WTC11 (cell line): ENCODE measurements around the gene PRKCB. TPM values are rescaled to one million over a fixed set of nuclear protein-coding genes. Genes with fewer than 3 reads are reported as not detected.

ENCODE experiments used
- ATAC-seq: fragments of 200-7000 bp; cut with Tn5 transposase; 2 replicates; pipeline ENCODE4 v1.10.0; 2021; ENCODE audit warnings: mild to moderate bottlenecking, moderate library complexity
- CTCF ChIA-PET: fragments of 300-600 bp; sonication (Branson Sonifier 250); formaldehyde crosslinking; loops from one replicate; lab custom pipeline; 2021; ENCODE audit warnings: antibody characterized with exemption; lab: Charles Lee
- POLR2A ChIA-PET: fragments of 350-600 bp; sonication (Branson Sonifier 250); formaldehyde crosslinking; loops from one replicate; lab custom pipeline; 2021; ENCODE audit warnings: antibody characterized with exemption; lab: Charles Lee
- DNase-seq: peaks from one replicate; pipeline ENCODE4 v3.0.0; 2021; ENCODE audit warnings: low spot score
- H3K27ac Mint-ChIP-seq: 2 replicates; pipeline ENCODE4 v1.8.0; 2021; ENCODE audit warnings: mixed read lengths
- H3K27me3 Mint-ChIP-seq: 2 replicates; pipeline ENCODE4 v1.8.0; 2021; ENCODE audit warnings: low read depth, mild to moderate bottlenecking, moderate library complexity, mixed read lengths
- H3K36me3 Mint-ChIP-seq: 2 replicates; pipeline ENCODE4 v1.8.0; 2021; ENCODE audit warnings: mixed read lengths
- H3K4me1 Mint-ChIP-seq: 2 replicates; pipeline ENCODE4 v1.8.0; 2022; ENCODE audit warnings: mixed read lengths
- H3K4me3 Mint-ChIP-seq: 2 replicates; pipeline ENCODE4 v1.8.0; 2021; ENCODE audit warnings: mild to moderate bottlenecking, moderate library complexity, mixed read lengths
- H3K9me3 Mint-ChIP-seq: 2 replicates; pipeline ENCODE4 v1.8.0; 2021; ENCODE audit warnings: mixed read lengths
- JUN ChIP-seq: sonication (generic); formaldehyde crosslinking; IDR thresholded peaks from 2 replicates; pipeline ENCODE4 v1.8.0; 2023; ENCODE audit warnings: mild to moderate bottlenecking, missing genetic modification reagents
- NFYB ChIP-seq: sonication (generic); formaldehyde crosslinking; conservative IDR thresholded peaks from 2 replicates; pipeline ENCODE4 v1.8.0; 2022; ENCODE audit warnings: low read depth, missing genetic modification reagents
- SMAD4 ChIP-seq: sonication (generic); formaldehyde crosslinking; IDR thresholded peaks from 2 replicates; pipeline ENCODE4 v1.8.0; 2022; ENCODE audit warnings: mild to moderate bottlenecking, missing genetic modification reagents
- total RNA-seq: library from RNA; stranded (reverse); gene quantifications from 3 replicates; pipeline ENCODE4 v1.2.3, GENCODE V29; 2021
- TF ChIP-seq, protein P1 (sequence below): fragments of 200-600 bp; IDR thresholded peaks from 2 replicates; pipeline ENCODE4 v1.8.0; 2022; ENCODE audit warnings: antibody characterized with exemption
- TF ChIP-seq, protein P2 (sequence below): sonication (generic); formaldehyde crosslinking; IDR thresholded peaks from 2 replicates; pipeline ENCODE4 v1.8.1; 2023; ENCODE audit warnings: mild to moderate bottlenecking, missing genetic modification reagents, borderline replicate concordance
- TF ChIP-seq, protein P3 (sequence below): fragments of 250-450 bp; sonication (Bioruptor Pico); IDR thresholded peaks from 2 replicates; pipeline ENCODE4 v1.9.0; 2021; ENCODE audit warnings: mild to moderate bottlenecking, borderline replicate concordance
- TF ChIP-seq, protein P4 (sequence below): sonication (generic); formaldehyde crosslinking; IDR thresholded peaks from 2 replicates; pipeline ENCODE4 v1.8.1; 2023; ENCODE audit warnings: mild to moderate bottlenecking, moderate library complexity, missing genetic modification reagents
- TF ChIP-seq, protein P5 (sequence below): sonication (generic); formaldehyde crosslinking; conservative IDR thresholded peaks from 2 replicates; pipeline ENCODE4 v1.8.1; 2023; ENCODE audit warnings: mild to moderate bottlenecking, low read depth, missing genetic modification reagents, moderate library complexity

PRKCB gene
- total RNA-seq, 1 experiment from 2014 or later: 6.9 TPM

DNA sequence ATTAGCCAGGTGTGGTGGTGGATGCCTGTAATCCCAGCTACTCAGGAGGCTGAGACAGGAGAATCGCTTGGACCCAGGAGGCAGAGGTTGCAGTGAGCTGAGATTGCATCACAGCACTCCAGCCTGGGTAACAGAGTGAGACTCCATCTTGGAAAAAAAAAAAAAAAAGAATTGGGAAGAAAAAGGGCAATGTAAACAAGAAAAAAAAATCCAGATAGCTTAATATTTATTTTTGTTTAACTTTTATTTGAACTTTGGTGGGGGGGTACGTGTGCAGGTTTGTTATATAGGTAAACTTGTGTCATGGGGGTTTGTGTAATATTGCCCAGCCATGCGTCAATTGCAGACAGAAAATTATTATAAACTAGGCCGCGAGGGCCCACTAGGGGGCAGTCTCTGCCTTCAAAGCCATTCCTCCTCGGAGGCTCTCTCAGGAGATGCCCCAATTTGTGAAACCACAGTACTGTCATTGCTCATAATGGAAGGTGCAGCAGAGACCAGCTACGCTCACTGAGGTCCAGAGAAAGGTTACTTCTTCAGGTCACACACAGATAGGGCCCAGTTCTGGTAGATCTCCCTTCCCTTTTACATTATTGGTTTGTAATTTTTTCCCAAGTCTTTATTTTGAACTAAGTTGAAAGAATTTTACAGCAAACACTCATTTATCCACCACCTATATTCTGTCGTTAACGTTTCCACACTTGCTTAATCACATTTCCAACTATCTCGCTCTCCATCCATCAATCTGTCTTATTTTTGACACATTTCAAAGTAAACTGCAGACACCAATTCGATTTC lies 206.2 kb downstream of the PRKCB start:
- POLR2A ChIA-PET: no interaction called here
- TF ChIP-seq, protein P1, sequence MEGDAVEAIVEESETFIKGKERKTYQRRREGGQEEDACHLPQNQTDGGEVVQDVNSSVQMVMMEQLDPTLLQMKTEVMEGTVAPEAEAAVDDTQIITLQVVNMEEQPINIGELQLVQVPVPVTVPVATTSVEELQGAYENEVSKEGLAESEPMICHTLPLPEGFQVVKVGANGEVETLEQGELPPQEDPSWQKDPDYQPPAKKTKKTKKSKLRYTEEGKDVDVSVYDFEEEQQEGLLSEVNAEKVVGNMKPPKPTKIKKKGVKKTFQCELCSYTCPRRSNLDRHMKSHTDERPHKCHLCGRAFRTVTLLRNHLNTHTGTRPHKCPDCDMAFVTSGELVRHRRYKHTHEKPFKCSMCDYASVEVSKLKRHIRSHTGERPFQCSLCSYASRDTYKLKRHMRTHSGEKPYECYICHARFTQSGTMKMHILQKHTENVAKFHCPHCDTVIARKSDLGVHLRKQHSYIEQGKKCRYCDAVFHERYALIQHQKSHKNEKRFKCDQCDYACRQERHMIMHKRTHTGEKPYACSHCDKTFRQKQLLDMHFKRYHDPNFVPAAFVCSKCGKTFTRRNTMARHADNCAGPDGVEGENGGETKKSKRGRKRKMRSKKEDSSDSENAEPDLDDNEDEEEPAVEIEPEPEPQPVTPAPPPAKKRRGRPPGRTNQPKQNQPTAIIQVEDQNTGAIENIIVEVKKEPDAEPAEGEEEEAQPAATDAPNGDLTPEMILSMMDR: peak; percentile 79
- TF ChIP-seq, protein P2, sequence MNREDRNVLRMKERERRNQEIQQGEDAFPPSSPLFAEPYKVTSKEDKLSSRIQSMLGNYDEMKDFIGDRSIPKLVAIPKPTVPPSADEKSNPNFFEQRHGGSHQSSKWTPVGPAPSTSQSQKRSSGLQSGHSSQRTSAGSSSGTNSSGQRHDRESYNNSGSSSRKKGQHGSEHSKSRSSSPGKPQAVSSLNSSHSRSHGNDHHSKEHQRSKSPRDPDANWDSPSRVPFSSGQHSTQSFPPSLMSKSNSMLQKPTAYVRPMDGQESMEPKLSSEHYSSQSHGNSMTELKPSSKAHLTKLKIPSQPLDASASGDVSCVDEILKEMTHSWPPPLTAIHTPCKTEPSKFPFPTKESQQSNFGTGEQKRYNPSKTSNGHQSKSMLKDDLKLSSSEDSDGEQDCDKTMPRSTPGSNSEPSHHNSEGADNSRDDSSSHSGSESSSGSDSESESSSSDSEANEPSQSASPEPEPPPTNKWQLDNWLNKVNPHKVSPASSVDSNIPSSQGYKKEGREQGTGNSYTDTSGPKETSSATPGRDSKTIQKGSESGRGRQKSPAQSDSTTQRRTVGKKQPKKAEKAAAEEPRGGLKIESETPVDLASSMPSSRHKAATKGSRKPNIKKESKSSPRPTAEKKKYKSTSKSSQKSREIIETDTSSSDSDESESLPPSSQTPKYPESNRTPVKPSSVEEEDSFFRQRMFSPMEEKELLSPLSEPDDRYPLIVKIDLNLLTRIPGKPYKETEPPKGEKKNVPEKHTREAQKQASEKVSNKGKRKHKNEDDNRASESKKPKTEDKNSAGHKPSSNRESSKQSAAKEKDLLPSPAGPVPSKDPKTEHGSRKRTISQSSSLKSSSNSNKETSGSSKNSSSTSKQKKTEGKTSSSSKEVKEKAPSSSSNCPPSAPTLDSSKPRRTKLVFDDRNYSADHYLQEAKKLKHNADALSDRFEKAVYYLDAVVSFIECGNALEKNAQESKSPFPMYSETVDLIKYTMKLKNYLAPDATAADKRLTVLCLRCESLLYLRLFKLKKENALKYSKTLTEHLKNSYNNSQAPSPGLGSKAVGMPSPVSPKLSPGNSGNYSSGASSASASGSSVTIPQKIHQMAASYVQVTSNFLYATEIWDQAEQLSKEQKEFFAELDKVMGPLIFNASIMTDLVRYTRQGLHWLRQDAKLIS: no peak
- TF ChIP-seq SMAD4 (CRISPR knock-in tag): no peak
- TF ChIP-seq, protein P3, sequence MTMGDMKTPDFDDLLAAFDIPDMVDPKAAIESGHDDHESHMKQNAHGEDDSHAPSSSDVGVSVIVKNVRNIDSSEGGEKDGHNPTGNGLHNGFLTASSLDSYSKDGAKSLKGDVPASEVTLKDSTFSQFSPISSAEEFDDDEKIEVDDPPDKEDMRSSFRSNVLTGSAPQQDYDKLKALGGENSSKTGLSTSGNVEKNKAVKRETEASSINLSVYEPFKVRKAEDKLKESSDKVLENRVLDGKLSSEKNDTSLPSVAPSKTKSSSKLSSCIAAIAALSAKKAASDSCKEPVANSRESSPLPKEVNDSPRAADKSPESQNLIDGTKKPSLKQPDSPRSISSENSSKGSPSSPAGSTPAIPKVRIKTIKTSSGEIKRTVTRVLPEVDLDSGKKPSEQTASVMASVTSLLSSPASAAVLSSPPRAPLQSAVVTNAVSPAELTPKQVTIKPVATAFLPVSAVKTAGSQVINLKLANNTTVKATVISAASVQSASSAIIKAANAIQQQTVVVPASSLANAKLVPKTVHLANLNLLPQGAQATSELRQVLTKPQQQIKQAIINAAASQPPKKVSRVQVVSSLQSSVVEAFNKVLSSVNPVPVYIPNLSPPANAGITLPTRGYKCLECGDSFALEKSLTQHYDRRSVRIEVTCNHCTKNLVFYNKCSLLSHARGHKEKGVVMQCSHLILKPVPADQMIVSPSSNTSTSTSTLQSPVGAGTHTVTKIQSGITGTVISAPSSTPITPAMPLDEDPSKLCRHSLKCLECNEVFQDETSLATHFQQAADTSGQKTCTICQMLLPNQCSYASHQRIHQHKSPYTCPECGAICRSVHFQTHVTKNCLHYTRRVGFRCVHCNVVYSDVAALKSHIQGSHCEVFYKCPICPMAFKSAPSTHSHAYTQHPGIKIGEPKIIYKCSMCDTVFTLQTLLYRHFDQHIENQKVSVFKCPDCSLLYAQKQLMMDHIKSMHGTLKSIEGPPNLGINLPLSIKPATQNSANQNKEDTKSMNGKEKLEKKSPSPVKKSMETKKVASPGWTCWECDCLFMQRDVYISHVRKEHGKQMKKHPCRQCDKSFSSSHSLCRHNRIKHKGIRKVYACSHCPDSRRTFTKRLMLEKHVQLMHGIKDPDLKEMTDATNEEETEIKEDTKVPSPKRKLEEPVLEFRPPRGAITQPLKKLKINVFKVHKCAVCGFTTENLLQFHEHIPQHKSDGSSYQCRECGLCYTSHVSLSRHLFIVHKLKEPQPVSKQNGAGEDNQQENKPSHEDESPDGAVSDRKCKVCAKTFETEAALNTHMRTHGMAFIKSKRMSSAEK: no peak
- TF ChIP-seq, protein P4, sequence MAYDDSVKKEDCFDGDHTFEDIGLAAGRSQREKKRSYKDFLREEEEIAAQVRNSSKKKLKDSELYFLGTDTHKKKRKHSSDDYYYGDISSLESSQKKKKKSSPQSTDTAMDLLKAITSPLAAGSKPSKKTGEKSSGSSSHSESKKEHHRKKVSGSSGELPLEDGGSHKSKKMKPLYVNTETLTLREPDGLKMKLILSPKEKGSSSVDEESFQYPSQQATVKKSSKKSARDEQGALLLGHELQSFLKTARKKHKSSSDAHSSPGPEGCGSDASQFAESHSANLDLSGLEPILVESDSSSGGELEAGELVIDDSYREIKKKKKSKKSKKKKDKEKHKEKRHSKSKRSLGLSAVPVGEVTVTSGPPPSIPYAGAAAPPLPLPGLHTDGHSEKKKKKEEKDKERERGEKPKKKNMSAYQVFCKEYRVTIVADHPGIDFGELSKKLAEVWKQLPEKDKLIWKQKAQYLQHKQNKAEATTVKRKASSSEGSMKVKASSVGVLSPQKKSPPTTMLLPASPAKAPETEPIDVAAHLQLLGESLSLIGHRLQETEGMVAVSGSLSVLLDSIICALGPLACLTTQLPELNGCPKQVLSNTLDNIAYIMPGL (CRISPR knock-in tag): no peak
- TF ChIP-seq JUN (CRISPR knock-in tag): no peak
- TF ChIP-seq, protein P5, sequence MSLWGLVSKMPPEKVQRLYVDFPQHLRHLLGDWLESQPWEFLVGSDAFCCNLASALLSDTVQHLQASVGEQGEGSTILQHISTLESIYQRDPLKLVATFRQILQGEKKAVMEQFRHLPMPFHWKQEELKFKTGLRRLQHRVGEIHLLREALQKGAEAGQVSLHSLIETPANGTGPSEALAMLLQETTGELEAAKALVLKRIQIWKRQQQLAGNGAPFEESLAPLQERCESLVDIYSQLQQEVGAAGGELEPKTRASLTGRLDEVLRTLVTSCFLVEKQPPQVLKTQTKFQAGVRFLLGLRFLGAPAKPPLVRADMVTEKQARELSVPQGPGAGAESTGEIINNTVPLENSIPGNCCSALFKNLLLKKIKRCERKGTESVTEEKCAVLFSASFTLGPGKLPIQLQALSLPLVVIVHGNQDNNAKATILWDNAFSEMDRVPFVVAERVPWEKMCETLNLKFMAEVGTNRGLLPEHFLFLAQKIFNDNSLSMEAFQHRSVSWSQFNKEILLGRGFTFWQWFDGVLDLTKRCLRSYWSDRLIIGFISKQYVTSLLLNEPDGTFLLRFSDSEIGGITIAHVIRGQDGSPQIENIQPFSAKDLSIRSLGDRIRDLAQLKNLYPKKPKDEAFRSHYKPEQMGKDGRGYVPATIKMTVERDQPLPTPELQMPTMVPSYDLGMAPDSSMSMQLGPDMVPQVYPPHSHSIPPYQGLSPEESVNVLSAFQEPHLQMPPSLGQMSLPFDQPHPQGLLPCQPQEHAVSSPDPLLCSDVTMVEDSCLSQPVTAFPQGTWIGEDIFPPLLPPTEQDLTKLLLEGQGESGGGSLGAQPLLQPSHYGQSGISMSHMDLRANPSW (CRISPR knock-in tag): no peak
- no peak for TF ChIP-seq NFYB (CRISPR knock-in tag)
- TF ChIP-seq, all 79 proteins: peak for 1
- DNase-seq (peak; percentile 83), ATAC-seq (peak; percentile 37)
- Mint-ChIP-seq H3K27ac (no peak overlapping the region), H3K4me1 (peaks cover 21% of the 10 kb centered on the region), H3K27me3 (no peaks in the 10 kb centered on the region), H3K9me3 (peaks cover 8% of the 10 kb centered on the region), H3K4me3 (no peak overlapping the region), H3K36me3 (peaks cover 3% of the 10 kb centered on the region; the same call in 1 of the 2 replicates)
- CTCF ChIA-PET: interaction anchor here (0.5 to 3.2 kb wide), 31 partner anchors 10 to 1161 kb away, joined by 3 to 51 read pairs (median 4); no protein-coding TSS in a partner anchor
